Measurements from ENCODE around the gene TMPRSS2.
"Not testable (repeated sequence)": the region's sequence is repeated elsewhere in the genome, so short reads cannot be mapped to it uniquely, and the experiment has no call there.

TMPRSS2 gene

DNA sequence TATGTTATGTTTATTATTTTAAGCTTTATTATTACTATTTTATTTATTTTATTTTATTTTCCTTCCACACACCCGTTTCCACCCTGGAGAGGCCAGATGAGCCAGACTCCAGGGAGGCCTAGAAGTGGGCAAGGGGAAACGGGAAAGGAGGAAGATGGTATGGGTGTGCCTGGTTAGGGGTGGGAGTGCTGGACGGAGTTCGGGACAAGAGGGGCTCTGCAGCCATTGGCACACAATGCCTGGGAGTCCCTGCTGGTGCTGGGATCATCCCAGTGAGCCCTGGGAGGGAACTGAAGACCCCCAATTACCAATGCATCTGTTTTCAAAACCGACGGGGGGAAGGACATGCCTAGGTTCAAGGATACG is 82.4 kb downstream of the TMPRSS2 start:
- no peak for DNase-seq

DNA sequence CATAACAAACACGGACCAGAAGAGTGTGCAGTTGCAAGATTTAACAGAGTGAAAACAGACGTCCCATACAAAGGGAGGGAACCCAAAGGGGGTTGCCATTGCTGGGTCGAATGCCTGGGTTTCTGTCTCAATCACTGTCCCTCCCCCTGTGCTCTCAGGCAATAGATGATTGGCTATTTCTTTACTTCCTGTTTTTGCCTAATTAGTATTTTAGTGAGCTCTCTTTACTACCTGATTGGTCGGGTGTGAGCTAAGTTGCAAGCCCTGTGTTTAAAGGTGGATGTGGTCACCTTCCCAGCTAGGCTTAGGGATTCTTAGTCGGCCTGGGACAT is 84.7 kb downstream of the TMPRSS2 start:
- not testable (repeated sequence) for DNase-seq

DNA sequence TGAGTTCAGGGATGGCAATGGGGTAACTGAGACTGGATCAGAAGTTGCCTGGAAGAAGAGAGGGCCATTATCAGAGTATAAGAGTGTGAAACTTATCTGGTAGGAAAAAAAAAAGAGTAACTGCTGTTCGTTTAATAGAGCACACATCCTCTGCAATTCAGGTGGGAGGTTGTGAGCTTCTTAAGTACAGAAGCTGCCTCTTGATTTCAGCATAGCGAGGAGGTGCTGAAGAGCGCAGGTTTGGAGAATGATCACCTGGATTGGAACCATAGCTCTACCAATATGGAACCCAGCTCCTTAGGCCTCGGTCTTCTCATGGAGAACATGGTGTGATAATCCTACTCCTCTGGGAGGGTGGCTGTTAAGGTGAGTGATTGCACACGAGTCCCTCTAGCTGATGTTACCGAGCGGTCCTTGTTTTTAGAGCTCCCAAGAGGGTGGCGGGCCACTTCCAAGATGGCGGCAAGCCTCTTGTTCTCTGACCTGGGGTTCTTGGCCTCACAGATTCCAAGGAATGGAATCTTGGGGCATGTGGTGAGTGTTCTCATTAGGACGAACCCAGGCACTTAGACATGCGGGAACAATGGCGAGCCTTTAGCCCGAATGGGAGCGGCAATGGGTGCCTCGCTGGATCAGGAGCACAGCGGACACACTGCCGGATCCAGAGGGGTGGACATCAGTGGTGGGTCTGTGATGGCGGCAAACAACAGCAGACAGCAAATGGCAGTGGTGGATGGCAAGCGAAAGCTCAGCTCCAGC is 85.2 kb downstream of the TMPRSS2 start:
- no peak for DNase-seq

DNA sequence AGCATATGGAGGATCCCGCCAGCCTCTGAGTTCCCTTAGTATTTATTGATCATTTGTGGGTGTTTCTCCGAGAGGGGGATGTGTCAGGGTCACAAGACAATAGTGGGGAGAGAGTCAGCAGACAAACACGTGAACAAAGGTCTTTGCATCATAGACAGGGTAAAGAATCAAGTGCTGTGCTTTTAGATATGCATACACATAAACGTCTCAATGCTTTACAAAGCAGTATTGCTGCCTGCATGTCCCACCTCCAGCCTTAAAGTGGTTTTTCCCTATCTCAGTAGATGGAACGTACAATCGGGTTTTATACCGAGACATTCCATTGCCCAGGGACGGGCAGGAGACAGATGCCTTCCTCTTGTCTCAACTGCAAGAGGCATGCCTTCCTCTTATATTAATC is 87.0 kb downstream of the TMPRSS2 start:
- not testable (repeated sequence) for DNase-seq

DNA sequence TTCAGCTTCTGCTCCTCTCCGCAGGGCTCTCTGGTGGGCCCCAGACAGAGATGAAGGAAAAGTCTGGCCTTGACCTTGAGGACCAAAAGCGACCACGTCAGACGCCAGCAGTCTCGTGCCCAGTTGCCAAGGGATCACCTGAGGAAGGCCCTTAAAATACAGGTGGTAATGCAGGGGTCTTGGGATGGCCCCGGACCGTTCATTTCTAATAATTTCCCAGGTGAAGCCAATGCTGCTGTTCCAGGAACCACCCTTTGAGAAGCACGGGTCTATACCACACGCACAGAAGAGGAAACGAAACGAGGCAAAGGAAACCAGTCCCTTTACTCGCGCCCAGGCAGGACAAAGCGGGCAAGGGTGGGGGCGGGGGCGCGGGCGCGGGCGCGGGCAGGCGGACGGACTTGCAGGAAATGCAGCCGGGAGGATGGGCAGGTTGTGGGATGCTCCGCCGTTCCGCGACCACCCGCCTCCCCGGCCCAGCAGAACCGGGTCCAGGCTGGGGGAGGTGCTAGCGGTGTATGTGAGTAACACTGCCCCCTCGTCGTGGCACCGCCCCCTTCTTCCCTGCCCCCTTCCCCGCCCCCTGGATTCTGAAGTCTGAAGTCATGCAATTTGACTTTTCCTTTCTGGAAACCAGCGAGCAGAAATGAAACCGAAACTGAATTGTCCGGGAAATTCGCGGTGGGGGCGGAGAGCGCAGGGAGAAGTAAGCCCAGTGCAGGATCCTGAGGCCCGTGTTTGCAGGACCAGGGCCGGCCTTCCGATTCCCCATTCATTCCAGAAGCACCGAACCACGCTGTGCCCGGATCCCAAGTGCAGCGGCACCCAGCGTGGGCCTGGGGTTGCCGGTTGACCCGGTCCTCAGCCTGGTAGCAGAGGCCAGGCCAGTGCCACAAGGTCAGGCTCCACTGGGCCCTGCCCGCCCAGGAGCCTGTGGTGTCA is 87.8 kb downstream of the TMPRSS2 start:
- peak; percentile 19 for DNase-seq

DNA sequence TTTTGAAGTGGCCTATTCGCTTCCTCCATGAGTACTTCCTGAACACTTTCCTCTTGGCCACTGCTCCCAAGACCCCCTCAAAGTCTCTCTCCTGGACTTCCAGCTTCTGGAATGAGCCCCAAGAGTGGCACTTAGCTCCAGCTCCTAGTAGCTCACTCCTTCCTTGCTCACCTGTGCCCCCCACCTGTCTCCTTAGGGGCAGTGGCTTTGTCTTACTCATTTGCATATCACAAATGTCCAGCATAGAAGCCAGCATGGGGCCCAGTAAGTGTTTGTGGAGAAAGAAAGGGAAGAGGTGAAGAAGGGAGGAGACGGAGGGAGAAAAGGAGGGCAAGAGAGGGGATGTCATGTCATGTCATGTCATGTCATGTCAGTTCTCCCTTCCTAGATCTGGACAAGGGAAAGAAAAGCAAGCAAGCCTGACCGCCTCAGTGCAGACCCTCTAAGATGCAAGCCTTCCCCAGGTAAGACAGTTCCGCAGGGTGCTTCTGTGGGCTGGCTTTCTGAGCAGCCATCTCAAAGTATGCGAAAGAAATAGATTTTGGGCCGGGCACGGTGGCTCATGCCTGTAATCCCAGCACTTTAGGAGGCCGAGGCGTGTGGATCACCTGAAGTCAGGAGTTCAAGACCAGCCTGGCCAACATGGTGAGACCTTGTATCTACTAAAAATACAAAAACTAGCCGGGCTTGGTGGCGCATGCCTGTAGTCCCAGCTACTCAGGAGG is 88.8 kb downstream of the TMPRSS2 start:
- DNase-seq, result no peak

DNA sequence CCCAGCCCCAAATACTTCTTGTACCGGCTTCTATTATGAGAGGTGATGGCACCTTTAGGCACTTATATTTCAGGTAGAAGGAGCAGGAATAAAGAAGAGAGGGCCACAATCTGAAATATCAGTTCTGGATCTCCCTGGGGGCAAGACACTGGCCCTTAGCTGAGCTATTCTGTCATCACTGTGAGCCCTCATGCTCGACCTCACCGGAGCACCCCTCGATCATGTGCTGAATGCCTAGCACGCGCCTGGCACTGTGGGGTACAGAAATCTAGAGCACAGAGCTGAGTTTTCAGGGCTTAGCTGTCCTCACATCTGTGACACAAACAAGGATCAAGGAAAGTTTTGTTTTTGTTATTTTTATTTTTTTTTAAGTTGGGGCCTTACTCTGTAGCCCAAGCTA is 89.6 kb downstream of the TMPRSS2 start:
- DNase-seq, result no peak

- not testable (repeated sequence) for DNase-seq
These were observed 90.5 kb downstream of the TMPRSS2 start for GRCh38 chr21:41417505-41417904.
